ENCODE results near the gene PHF21B.

- TF ChIP-seq CTCF (conservative IDR thresholded peaks at IDR 0.05) (no peak; the same call in 1 of the 2 replicates), ZFX (IDR thresholded peaks at IDR 0.05) (no peak)
Observed at GRCh38 chr22:44956840-44957767, 52.7 kb downstream of the PHF21B start.
